Activated CD4-positive, alpha-beta T cell treated with anti-CD3 and anti-CD28 coated beads, Interleukin-2, amount 50 U/mL, for 24 hours (primary cell): Measurements from ENCODE around the gene PRKACB.
"Not testable (repeated sequence)": the region's sequence is repeated elsewhere in the genome, so short reads cannot be mapped to it uniquely, and the experiment has no call there.

ENCODE experiments used
- DNase-seq, 2 donors: peaks; one replicate each; pipeline ENCODE4 v3.0.0-alpha.2; 2020; ENCODE audit warnings: low read depth in 1 of 2, low spot score in 1 of 2

The PRKACB gene

DNA sequence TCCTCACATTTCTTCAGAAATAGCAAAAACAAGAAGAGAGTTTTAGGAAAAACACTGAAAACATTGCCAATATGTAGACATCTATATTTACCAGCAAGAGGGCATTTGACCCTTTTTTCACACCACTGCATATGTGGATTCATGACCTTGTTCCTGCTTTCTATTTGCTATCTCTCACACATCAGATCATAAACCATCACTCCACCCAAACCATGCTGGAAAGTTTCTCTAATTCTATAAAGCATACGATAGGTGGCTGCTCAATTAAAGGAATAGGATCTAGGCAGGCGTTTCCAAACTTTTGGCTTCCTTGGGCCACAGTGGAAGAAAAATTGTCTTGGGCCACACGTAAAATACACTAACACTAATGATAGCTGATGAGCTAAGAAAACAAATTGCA is 121.8 kb downstream of the PRKACB start:
- DNase-seq: no peak

GRCh38 chr1:84266748-84267147 is 122.7 kb downstream of the PRKACB start:
- DNase-seq: no peak

DNA sequence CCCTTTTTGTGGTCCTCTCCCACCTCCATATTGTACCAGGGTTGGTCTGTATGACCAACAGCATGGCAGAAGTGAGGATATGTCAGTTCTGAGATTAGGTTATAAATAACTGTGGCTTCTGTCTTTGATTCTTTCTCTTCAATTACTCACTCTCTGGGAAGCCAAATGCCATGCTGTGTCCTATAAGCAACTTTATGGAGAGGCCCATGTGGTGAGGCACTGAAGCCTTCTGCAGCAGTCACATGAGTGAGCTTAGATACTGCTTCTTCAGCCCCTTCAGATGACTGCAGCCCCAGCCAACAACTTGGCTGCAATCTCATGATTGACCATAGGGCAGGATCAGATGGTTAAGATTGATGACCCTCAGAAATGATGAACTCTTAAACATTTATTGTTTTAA is 123.4 kb downstream of the PRKACB start:
- no peak for DNase-seq

- no peak for DNase-seq
Measured at GRCh38 chr1:84268346-84268745, 124.3 kb downstream of the PRKACB start.

DNA sequence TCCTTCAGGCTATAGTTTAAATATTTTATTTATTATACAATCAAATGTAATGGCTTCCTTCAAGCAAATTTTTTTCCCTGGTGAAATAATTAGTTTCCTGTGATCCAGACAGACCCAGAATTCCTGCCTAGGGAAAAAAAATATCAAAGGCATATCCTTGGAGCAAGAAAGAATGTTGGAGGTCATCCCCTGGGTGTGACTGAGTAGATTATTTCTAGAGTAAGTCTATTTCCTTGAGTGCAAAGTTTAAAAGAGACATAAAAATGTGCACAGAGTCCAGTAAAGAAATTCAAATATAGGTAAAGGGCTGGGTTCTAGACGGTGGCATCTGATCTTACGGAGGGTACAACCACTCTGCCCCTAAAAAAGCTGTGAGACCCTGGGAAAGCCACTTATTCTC is 125.2 kb downstream of the PRKACB start:
- no peak for DNase-seq

DNA sequence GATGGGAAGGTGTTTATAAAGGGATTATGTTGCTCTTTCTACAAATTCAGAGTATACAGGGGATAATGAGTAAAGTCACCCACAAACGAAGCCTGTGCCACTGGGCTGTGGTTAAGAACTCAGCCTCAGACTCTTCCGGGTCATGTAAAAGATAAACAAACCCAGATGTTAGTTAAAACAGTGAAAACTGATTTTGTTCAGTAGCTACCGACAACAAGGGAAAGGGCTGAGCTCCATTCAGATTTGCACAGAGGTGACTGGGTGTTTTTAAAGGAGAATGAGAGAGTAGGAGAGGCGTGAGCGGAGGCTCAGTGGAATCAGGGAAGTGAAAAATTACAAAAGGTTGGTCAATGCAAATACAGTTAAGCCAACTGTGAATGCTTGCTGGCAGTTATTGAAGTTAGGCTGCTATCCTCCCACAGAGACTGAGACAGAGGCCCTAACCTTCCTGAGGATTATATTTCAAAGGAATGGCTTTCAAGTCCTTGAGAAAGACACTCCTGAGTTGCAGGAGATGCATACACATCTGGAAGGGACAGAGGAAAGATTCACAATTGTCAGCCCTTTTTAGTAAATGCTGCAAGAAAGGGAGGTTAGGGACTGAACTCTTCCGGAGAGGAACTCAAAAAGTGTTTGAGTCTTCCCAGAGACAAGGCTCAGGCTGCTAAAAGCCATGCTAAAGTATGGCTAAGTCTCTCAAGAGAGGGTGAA is 127.5 kb downstream of the PRKACB start:
- no peak for DNase-seq

DNA sequence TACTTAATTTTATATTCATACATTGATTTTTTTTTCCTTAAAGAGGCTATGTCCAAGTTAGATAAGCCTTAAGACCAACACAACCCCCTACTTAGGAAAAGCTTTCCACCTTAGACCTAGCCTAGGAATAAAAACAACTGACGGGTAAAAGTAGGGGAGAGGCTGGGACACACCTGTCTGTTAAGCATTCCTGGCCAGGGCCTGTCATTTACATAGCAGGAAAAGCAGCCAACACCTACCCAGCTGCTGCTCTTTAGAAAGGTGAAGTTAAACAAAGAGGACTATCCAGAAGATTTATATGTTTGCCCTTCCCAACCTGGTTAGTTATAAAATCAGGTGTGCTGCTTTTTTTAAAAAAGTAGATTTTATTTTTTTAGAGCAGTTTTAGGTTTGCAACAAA is 128.3 kb downstream of the PRKACB start:
- DNase-seq: no peak

DNA sequence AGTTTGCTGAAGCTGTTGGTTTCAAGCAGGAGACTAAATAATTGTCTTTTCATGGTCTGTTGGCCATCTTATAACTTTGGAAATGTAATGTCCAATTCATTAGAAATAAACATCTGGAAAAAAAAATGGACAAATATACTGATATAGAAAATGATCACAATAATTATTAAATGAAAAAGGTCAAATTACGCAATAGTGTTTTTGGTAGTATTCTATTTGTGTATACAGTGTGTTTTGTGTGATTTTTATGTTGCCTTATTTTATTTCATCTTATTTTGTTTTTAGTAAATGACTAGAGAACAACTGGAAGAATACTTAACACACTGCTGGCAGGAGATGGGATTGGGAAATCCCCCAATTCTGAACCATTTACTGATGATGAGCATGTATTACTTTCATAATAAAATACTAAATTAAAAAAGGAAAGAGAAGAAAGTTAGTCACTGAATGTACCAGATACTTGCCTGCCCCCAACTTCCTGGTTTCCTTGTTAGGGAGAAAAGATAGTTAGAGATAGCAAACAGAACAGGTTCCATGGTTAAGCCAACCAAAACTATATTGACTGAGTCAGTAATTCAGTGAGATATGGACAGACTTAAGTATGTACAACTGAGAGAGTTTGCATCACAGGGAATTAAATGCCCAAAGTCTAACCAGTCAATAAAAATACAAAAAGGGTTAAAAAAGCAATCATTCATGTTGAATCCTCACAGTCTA is 133.4 kb downstream of the PRKACB start:
- no peak for DNase-seq

- DNase-seq: no peak
Measured at GRCh38 chr1:84278905-84279304, 134.8 kb downstream of the PRKACB start.

DNA sequence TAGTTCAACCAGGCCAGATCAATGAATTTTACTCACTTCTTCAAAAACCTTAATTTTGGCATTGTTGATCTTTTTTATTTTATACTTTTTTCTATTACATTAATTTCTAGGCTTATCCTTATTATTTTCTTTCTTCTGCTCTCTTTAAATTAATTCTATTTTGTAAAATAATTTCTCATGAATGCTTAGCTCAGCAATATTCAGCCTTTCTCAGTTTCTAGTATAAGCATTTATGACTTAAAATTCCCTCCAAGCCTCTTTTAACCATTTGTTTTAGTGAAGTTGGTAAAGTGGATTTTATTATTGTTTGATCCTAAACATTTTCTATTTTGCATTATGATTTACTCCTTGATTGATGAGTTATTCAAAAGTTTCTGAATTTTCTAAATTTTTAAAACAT is 136.8 kb downstream of the PRKACB start:
- no peak for DNase-seq

GRCh38 chr1:84282780-84283333 is 138.8 kb downstream of the PRKACB start:
- no peak for DNase-seq

DNA sequence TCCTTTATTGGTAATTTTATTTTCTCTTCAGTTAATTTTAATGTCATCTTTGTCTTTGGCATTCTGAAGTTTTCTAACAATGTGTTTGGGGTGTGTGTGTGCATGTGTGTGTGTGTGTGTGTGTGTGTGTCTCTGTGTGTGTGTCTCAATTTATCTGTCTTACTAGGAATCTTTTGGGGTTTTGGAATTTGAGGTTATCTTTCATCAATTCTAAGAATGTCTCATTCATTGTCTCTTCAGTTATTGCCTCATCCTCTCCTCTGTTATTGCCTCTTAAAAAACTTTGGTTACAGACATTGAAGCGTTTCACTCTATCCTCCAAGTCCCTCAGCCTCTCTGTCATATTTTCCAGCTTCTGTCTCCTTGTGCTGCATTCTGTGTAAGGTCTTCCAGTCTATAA is 139.3 kb downstream of the PRKACB start:
- DNase-seq: no peak

DNA sequence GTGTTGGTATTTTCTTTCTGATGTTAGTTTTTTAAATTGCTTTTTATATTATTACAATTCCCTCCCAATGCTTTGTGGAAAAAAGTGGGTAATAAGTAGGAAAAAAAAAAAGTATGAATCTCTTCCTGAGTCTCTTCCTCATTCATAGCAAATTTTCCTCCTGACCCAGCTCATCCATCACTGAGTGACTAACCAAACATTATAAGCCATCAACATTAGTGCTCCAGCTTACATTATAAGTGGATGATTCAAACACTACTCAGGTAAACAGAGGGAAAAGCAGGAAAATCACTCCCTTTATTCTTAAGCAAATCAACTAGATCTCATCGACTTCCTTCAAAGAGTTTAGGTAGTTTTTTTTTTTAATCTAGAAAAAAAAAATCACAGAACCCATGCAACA is 142.0 kb downstream of the PRKACB start:
- no peak for DNase-seq

- DNase-seq: not testable (repeated sequence)
Measured at GRCh38 chr1:84287389-84287788, 143.3 kb downstream of the PRKACB start.
